Uterus (tissue), 4 donors: ENCODE results near the gene SLC22A17. TPM values are rescaled to one million over a fixed set of nuclear protein-coding genes. Genes with fewer than 3 reads are reported as not detected.

Source experiments
- DNase-seq, 2 donors: peaks; one replicate each; pipeline ENCODE4 v3.0.0-alpha.2; 2019 to 2020
- H3K27ac ChIP-seq, 2 donors: fragments of 200-600 bp; sonication (generic); 1 replicate in 1 of 2; 2 replicates in 1 of 2; pipeline ENCODE4 v1.5.1; 2016 to 2018
- H3K27me3 ChIP-seq, 2 donors: fragments of 200-600 bp; sonication (generic); one replicate each; pipeline ENCODE4 v1.5.1; 2018 to 2019; ENCODE audit warnings: control low read depth in 1 of 2
- H3K36me3 ChIP-seq, 2 donors: fragments of 200-600 bp; sonication (generic); one replicate each; pipeline ENCODE4 v1.5.1; 2019; ENCODE audit warnings: control low read depth in 1 of 2
- H3K4me1 ChIP-seq, 2 donors: fragments of 200-600 bp; sonication (generic); one replicate each; pipeline ENCODE4 v1.5.1; 2018 to 2019; ENCODE audit warnings: control low read depth in 1 of 2
- H3K4me3 ChIP-seq, 2 donors: fragments of 200-600 bp; sonication (generic); 1 replicate in 1 of 2; 2 replicates in 1 of 2; pipeline ENCODE4 v1.5.1; 2018 to 2019; ENCODE audit warnings: mild to moderate bottlenecking in 1 of 2
- H3K9me3 ChIP-seq, 2 donors: fragments of 200-600 bp; sonication (generic); one replicate each; pipeline ENCODE4 v1.5.1; 2019; ENCODE audit warnings: control low read depth in 1 of 2
- POLR2A ChIP-seq, 2 donors: fragments of 450-650 bp; IDR thresholded peaks; one replicate each; pipeline ENCODE4 v1.6.1; 2016; ENCODE audit warnings: antibody characterized with exemption in 2 of 2, mild to moderate bottlenecking in 1 of 2, moderate library complexity in 1 of 2
- intact Hi-C: fragments of 100-400 bp; cut with DNase I; formaldehyde crosslinking; loops from one replicate; pipeline ENCODE4 v1.15.1; 2023; ENCODE audit warnings: low total_unique reads
- total RNA-seq, 4 donors: library from RNA; depleted of rRNA in 3 of 4; stranded (reverse); fragments of >200 nt in 3 of 4; gene quantifications; one replicate each; pipeline versions ENCODE4 v1.1.0 to v1.2.4, GENCODE V29; 2014 to 2023
- TF ChIP-seq, protein P1 (sequence below), 4 experiments: fragments of 200-600 bp in 2 of 4; fragments of 450-650 bp in 2 of 4; sonication (generic) in 2 of 4; IDR thresholded peaks; one replicate each; pipeline ENCODE4 v1.5.1; 2016 to 2019; ENCODE audit warnings: antibody characterized with exemption in 4 of 4, mild to moderate bottlenecking in 2 of 4, moderate library complexity in 1 of 4
- donor health status: DM: yes; HTN: yes; CAD: no.

The SLC22A17 gene
- total RNA-seq, 4 donors from 2014 or later, result 30.6 to 49.4 (median 41.7) TPM

DNA sequence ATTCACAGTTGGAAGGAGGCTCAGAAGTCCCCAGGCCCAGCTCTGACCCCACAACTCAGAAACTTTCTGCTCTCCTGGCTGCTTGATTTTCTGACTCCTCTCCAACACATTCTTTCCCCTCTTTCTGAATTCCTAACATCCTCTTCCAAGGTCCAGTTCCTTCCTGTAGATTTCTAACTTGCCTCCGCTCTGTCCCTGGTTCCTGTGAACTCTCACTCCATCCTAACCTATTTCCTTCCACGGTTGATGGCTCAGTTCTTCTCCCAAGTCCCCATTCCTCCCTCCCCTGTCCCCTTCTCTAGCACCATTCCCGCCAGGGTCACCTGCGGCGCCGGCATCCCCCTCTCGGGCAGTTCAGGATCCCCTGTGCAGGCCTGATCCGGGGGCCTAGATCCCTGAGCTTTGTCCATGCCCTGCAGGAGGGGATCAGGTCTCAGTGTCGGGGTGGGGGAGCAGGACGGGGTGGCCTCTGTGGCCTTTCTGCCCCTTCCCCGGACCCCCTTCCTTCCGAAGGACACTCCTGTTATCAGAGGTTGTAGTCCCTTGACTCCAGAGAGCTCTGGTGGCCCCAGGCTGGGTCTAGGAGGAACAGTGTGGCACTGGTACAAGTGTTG is 6.0 kb upstream of the SLC22A17 start:
- no peak overlapping the region for H3K4me3 ChIP-seq
- no peaks in the 10 kb centered on the region for H3K27me3 ChIP-seq
- TF ChIP-seq, protein P1, sequence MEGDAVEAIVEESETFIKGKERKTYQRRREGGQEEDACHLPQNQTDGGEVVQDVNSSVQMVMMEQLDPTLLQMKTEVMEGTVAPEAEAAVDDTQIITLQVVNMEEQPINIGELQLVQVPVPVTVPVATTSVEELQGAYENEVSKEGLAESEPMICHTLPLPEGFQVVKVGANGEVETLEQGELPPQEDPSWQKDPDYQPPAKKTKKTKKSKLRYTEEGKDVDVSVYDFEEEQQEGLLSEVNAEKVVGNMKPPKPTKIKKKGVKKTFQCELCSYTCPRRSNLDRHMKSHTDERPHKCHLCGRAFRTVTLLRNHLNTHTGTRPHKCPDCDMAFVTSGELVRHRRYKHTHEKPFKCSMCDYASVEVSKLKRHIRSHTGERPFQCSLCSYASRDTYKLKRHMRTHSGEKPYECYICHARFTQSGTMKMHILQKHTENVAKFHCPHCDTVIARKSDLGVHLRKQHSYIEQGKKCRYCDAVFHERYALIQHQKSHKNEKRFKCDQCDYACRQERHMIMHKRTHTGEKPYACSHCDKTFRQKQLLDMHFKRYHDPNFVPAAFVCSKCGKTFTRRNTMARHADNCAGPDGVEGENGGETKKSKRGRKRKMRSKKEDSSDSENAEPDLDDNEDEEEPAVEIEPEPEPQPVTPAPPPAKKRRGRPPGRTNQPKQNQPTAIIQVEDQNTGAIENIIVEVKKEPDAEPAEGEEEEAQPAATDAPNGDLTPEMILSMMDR (IDR thresholded peaks at IDR 0.05), result no peak
- no peak for TF ChIP-seq POLR2A (IDR thresholded peaks at IDR 0.05)
- no peak for DNase-seq
- no peaks in the 10 kb centered on the region for H3K9me3 ChIP-seq
- intact Hi-C loops, result no loop called here
- no peak overlapping the region for H3K27ac ChIP-seq
- H3K4me1 ChIP-seq, result peaks cover 0 to 4% of the 10 kb centered on the region in 2 donors
- H3K36me3 ChIP-seq, result no peaks in the 10 kb centered on the region

DNA sequence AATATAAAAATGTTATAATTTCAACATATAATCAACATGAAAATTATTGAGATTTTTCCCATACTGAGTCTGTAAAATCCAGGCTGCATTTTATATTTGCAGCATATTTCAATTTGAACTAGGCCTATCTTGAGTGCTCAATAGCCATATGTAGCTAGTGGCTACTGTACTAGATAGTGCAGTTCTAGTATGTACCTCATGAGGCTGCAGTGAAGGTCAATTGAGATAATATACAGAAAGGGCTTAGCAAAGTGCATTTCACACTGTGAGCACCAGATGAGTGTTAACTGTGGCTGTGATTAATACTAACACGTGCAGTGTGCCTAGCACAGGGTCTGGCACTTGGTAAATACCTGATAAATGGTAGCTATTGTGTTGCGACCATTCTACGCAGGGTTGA is 5.4 kb upstream of the SLC22A17 start:
- no peak overlapping the region for H3K27ac ChIP-seq
- TF ChIP-seq, protein P1 (IDR thresholded peaks at IDR 0.05), result no peak
- no peak for TF ChIP-seq POLR2A (IDR thresholded peaks at IDR 0.05)
- intact Hi-C loops, result no loop called here
- no peaks in the 10 kb centered on the region for H3K27me3 ChIP-seq
- no peak overlapping the region for H3K4me3 ChIP-seq
- no peaks in the 10 kb centered on the region for H3K36me3 ChIP-seq
- H3K9me3 ChIP-seq, result no peaks in the 10 kb centered on the region
- DNase-seq, result no peak
- H3K4me1 ChIP-seq, result no peaks in the 10 kb centered on the region

DNA sequence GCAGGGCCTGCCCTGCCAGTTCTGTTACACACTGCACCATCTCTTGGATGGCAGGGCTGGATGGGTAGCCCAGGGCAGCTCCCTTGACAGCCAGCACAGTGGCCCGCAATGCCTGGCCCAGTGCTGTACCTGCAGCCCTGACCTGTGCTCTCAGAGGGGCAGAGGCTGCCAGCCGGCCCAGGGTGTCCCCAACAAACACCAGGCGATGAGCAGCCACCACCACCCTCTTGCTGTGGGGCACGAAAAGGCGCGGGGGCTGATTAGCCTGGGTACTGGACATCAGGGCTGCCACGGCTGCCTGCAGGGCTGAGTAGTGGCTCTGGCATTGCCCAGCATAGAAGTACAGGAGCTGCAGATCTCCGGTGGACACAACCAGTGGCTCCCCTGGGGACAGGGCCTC is 4.6 kb upstream of the SLC22A17 start:
- no peaks in the 10 kb centered on the region for H3K9me3 ChIP-seq
- intact Hi-C loops, result no loop called here
- no peak overlapping the region for H3K4me3 ChIP-seq
- no peaks in the 10 kb centered on the region for H3K36me3 ChIP-seq
- no peaks in the 10 kb centered on the region for H3K27me3 ChIP-seq
- DNase-seq, result no peak
- no peaks in the 10 kb centered on the region for H3K4me1 ChIP-seq
- TF ChIP-seq POLR2A (IDR thresholded peaks at IDR 0.05), result no peak
- H3K27ac ChIP-seq, result no peak overlapping the region

DNA sequence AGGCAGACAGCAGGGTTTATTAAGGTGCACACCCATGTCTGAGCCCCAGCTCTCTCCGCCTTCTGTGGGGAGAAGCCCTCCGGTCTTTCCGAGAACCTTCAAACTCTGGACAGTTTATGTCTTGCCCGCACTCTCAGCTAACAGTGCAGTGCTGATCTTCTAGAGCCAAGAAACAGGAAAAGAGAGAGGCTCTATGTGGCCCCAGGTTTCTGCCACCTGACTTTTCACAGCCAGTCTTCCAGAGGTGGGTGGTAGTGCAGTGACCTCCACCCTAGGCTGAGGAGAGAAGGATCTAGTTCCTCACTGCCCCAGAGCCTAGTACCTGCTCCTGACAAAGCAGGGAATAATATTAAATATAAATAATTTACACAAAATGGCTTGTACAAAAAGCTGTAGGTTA is 4.0 kb upstream of the SLC22A17 start:
- Histone ChIP-seq H3K4me3 (no peak overlapping the region), H3K27me3 (no peaks in the 10 kb centered on the region), H3K36me3 (no peaks in the 10 kb centered on the region), H3K9me3 (no peaks in the 10 kb centered on the region), H3K4me1 (no peaks in the 10 kb centered on the region), H3K27ac (no peak overlapping the region)
- DNase-seq, result no peak
- TF ChIP-seq, protein P1 (IDR thresholded peaks at IDR 0.05), result no peak
- TF ChIP-seq POLR2A (IDR thresholded peaks at IDR 0.05), result no peak
- intact Hi-C loops, result no loop called here

DNA sequence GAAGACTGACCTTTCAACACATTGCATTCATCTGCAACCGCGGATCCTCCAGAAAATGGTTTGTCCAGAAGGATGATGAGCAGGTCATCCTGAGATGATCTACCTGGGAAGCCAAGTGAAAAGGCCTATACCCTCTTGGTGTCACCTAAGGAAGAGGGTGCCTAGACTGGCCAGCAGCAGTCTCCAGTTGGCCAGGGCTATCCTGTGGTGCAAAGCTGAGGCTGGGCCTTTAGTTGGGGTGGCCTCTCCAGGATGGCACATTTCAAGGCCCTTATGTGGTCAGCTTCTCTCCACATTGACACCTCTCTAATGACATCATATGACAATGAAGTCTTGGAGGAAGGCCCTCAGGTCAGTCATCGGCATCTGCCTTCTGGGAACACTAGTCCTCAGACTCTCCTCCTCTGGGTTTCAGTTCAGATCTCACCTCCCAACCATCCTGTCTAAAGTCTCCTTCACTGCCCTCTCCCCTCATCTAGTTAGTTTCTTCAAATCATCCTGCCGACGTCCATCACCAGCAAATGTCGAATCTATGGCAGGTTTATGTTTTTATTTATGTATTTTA is 3.3 kb upstream of the SLC22A17 start:
- no peaks in the 10 kb centered on the region for H3K27me3 ChIP-seq
- H3K9me3 ChIP-seq, result no peaks in the 10 kb centered on the region
- intact Hi-C loops, result no loop called here
- no peak overlapping the region for H3K4me3 ChIP-seq
- H3K4me1 ChIP-seq, result no peaks in the 10 kb centered on the region
- H3K36me3 ChIP-seq, result no peaks in the 10 kb centered on the region
- DNase-seq, result no peak
- no peak overlapping the region for H3K27ac ChIP-seq
- no peak for TF ChIP-seq POLR2A (IDR thresholded peaks at IDR 0.05)
- TF ChIP-seq, protein P1 (IDR thresholded peaks at IDR 0.05), result no peak
